OCI-LY3 (cell line): ENCODE data around the gene PDE1A.

Experiments used
- H2AFZ ChIP-seq: fragments of 200-600, 300-600 bp; shearing (Covaris generic); 2 replicates; pipeline ENCODE4 v1.6.0; 2014; ENCODE audit warnings: antibody characterized with exemption, low read depth, low read length
- H3K27ac ChIP-seq: fragments of 200-600, 300-600 bp; sonication (generic); 2 replicates; pipeline ENCODE4 v1.5.1; 2014; ENCODE audit warnings: mild to moderate bottlenecking, low read length, moderate library complexity, mixed read lengths
- H3K27me3 ChIP-seq: fragments of 200-600, 300-600 bp; sonication (generic); 2 replicates; pipeline ENCODE4 v1.6.1; 2014; ENCODE audit warnings: low read depth, low read length, mixed read lengths
- H3K36me3 ChIP-seq: fragments of 200-600, 300-600 bp; sonication (generic); replicated peaks from 2 replicates; pipeline ENCODE3; 2014; ENCODE audit warnings: low read depth, low read length, mixed read lengths
- H3K4me1 ChIP-seq: fragments of 300-600, 200-600 bp; sonication (generic); 2 replicates; pipeline ENCODE4 v1.6.1; 2014; ENCODE audit warnings: low read length, mixed read lengths
- H3K4me2 ChIP-seq: fragments of 200-600, 300-600 bp; sonication (generic); 2 replicates; pipeline ENCODE4 v1.6.1; 2014; ENCODE audit warnings: low read length, mixed read lengths
- H3K4me3 ChIP-seq: fragments of 300-600, 200-600 bp; sonication (generic); 2 replicates; pipeline ENCODE4 v1.5.1; 2014; ENCODE audit warnings: antibody characterized with exemption, mild to moderate bottlenecking, low read length, moderate library complexity
- H3K79me2 ChIP-seq: fragments of 300-600, 200-600 bp; shearing (Covaris generic); 2 replicates; pipeline ENCODE4 v1.6.1; 2014; ENCODE audit warnings: mild to moderate bottlenecking, low read length, mixed read lengths
- H3K9ac ChIP-seq: fragments of 300-600, 200-600 bp; shearing (Covaris generic); 2 replicates; pipeline ENCODE4 v1.6.0; 2014; ENCODE audit warnings: mild to moderate bottlenecking, low read length, moderate library complexity
- H3K9me3 ChIP-seq: fragments of 200-600, 300-600 bp; shearing (Covaris generic); 2 replicates; pipeline ENCODE4 v1.6.1; 2014; ENCODE audit warnings: low read length, mixed read lengths; ENCODE audit not compliant: insufficient read depth
- H4K20me1 ChIP-seq: fragments of 200-600, 300-600 bp; sonication (generic); 2 replicates; pipeline ENCODE4 v1.6.1; 2016; ENCODE audit warnings: low read length, mixed read lengths; ENCODE audit not compliant: insufficient read depth
- EZH2phosphoT487 ChIP-seq: fragments of 200-600 bp; shearing (Covaris generic); IDR thresholded peaks from 2 replicates; pipeline ENCODE4 v1.6.1; 2018; ENCODE audit warnings: antibody characterized with exemption, mixed run types, low read depth
- TF ChIP-seq, protein P1 (sequence below): fragments of 200-600, 300-600 bp; sonication (generic); IDR thresholded peaks from 2 replicates; pipeline ENCODE4 v1.5.1; 2014; ENCODE audit warnings: antibody characterized with exemption, low read length, low read depth

PDE1A gene

DNA sequence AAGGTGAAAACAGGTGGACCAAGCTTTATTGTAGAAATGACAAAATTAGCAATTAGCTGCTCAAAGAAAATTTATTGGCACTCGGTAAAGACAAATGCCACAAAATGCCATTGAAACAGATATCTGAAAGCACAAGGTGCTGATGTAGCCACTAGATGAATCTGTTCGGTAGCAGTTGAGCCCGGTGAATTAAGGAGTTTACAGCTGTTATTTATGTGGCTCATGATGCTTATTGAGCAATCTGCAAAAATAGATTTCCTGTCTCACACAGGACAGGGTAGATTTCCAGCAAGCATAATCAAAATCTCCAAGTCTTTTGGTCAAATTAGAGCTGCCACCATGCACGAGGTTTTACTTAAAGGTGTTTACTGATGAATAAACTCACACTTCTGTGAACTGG lies 259.0 kb downstream of the PDE1A start:
- no peaks in the 10 kb centered on the region for H3K36me3 ChIP-seq
- H3K9ac ChIP-seq = no peak overlapping the region

DNA sequence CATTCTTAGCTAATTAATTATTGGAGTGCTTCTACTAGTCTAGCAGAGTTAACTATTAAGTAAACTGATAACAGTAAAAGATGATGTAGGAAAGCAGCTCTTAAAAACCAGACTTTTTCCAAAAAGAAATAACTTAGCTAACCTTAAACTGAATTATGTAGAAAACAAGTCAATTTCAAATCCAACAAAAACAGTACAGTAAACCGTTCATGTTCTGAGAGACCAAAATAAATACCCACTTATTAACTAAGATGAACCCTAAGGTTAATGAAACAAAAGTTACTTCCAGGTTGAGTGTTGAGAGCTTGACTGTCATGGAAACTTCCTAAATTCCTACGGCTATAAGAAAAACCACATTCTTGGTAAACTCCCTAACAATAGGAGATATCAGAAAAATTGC lies 260.0 kb downstream of the PDE1A start:
- no peak overlapping the region for H3K4me2 ChIP-seq
- H2AFZ ChIP-seq = no peak overlapping the region
- no peak overlapping the region for H3K4me3 ChIP-seq
- H3K9ac ChIP-seq = no peak overlapping the region
- no peaks in the 10 kb centered on the region for H4K20me1 ChIP-seq
- no peaks in the 10 kb centered on the region for H3K27me3 ChIP-seq
- no peaks in the 10 kb centered on the region for H3K9me3 ChIP-seq
- TF ChIP-seq EZH2phosphoT487 = no peak
- TF ChIP-seq, protein P1, sequence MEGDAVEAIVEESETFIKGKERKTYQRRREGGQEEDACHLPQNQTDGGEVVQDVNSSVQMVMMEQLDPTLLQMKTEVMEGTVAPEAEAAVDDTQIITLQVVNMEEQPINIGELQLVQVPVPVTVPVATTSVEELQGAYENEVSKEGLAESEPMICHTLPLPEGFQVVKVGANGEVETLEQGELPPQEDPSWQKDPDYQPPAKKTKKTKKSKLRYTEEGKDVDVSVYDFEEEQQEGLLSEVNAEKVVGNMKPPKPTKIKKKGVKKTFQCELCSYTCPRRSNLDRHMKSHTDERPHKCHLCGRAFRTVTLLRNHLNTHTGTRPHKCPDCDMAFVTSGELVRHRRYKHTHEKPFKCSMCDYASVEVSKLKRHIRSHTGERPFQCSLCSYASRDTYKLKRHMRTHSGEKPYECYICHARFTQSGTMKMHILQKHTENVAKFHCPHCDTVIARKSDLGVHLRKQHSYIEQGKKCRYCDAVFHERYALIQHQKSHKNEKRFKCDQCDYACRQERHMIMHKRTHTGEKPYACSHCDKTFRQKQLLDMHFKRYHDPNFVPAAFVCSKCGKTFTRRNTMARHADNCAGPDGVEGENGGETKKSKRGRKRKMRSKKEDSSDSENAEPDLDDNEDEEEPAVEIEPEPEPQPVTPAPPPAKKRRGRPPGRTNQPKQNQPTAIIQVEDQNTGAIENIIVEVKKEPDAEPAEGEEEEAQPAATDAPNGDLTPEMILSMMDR = no peak
- H3K79me2 ChIP-seq = no peaks in the 10 kb centered on the region
- H3K27ac ChIP-seq = no peak overlapping the region
- H3K36me3 ChIP-seq = no peaks in the 10 kb centered on the region
- no peaks in the 10 kb centered on the region for H3K4me1 ChIP-seq

More for the DNA sequence above, 259.0 kb downstream of the PDE1A start:
- TF ChIP-seq, protein P1 = no peak
- no peak for TF ChIP-seq EZH2phosphoT487
- Histone ChIP-seq H3K9me3 (no peaks in the 10 kb centered on the region), H3K79me2 (no peaks in the 10 kb centered on the region), H3K27ac (no peak overlapping the region), H3K4me1 (0 out of 2 replicates have a peak, but pooled peaks cover 6% of the 10 kb centered on the region), H4K20me1 (no peaks in the 10 kb centered on the region), H3K4me3 (no peak overlapping the region), H3K27me3 (no peaks in the 10 kb centered on the region), H3K4me2 (no peak overlapping the region), H2AFZ (no peak overlapping the region)

DNA sequence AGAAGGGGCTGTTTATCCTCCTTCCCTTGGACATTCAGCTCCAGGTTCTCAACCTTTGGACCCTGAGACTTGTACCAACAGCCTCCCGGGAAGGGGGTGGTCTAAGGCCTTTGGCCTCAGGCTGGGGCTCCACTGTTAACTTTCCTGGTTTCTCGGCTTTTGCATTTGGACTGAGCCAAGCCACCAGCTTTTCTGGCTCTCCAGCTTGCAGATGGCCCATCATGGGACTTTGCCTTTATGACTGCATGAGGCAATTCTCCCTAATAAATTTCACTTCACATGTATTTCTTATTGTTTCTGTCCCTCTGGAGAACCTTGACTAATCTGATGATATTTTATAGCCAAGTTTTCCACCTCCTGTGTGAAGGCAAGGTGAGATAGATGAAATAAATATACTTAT lies 260.4 kb downstream of the PDE1A start:
- Histone ChIP-seq H3K9ac (no peak overlapping the region), H3K4me3 (no peak overlapping the region), H2AFZ (no peak overlapping the region), H3K9me3 (no peaks in the 10 kb centered on the region), H4K20me1 (no peaks in the 10 kb centered on the region), H3K4me1 (no peaks in the 10 kb centered on the region), H3K4me2 (no peak overlapping the region), H3K79me2 (no peaks in the 10 kb centered on the region), H3K36me3 (no peaks in the 10 kb centered on the region), H3K27ac (no peak overlapping the region), H3K27me3 (no peaks in the 10 kb centered on the region)
- TF ChIP-seq EZH2phosphoT487 = no peak
- TF ChIP-seq, protein P1 = no peak

DNA sequence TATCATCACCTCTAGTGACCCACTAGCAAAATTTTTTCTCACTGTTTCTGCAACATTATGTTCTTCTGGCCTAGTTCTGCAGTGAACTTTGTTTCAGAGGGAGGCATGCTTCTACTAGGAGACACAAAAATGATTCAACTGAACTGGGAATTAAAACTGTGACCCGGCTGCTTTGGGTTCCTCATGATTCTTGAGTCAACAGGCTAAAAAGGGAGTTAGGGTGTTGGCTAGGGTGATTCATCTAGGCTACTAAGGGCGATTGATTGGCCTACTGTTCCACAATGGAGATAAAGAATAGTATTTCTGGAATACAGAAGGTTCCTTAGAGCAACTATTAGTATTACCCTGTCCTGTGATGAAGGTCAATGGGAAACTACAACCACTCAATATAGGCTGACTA lies 261.6 kb downstream of the PDE1A start:
- Histone ChIP-seq H3K4me2 (no peak overlapping the region), H3K9ac (no peak overlapping the region), H3K36me3 (no peaks in the 10 kb centered on the region), H3K9me3 (no peaks in the 10 kb centered on the region), H3K27ac (no peak overlapping the region), H2AFZ (no peak overlapping the region), H3K79me2 (no peaks in the 10 kb centered on the region), H4K20me1 (no peaks in the 10 kb centered on the region), H3K4me3 (no peak overlapping the region), H3K4me1 (no peaks in the 10 kb centered on the region), H3K27me3 (no peaks in the 10 kb centered on the region)
- TF ChIP-seq, protein P1 = no peak
- no peak for TF ChIP-seq EZH2phosphoT487
